Fibroblast of villous mesenchyme (primary cell): Measurements from ENCODE around the gene SRSF8. TPM values are rescaled to one million over a fixed set of nuclear protein-coding genes. Genes with fewer than 3 reads are reported as not detected.

Experiments
- DNase-seq: peaks from one replicate; pipeline ENCODE4 v3.0.0-alpha.2; 2010; ENCODE audit warnings: low read depth
- H3K4me3 ChIP-seq: 2 replicates; pipeline ENCODE4 v1.5.1; 2011; ENCODE audit warnings: low read depth, mild to moderate bottlenecking, low read length
- total RNA-seq: library from RNA; depleted of rRNA; stranded (reverse); fragments of >200 nt; gene quantifications from 2 replicates; pipeline ENCODE4 v1.2.3, GENCODE V29; 2012
- TF ChIP-seq, protein P1 (sequence below): IDR thresholded peaks from 2 replicates; pipeline ENCODE4 v1.5.1; 2012; ENCODE audit warnings: low read depth, mild to moderate bottlenecking, low read length; ENCODE audit not compliant: insufficient read depth

SRSF8 gene
- total RNA-seq, 1 donor: 19.0 TPM

DNA sequence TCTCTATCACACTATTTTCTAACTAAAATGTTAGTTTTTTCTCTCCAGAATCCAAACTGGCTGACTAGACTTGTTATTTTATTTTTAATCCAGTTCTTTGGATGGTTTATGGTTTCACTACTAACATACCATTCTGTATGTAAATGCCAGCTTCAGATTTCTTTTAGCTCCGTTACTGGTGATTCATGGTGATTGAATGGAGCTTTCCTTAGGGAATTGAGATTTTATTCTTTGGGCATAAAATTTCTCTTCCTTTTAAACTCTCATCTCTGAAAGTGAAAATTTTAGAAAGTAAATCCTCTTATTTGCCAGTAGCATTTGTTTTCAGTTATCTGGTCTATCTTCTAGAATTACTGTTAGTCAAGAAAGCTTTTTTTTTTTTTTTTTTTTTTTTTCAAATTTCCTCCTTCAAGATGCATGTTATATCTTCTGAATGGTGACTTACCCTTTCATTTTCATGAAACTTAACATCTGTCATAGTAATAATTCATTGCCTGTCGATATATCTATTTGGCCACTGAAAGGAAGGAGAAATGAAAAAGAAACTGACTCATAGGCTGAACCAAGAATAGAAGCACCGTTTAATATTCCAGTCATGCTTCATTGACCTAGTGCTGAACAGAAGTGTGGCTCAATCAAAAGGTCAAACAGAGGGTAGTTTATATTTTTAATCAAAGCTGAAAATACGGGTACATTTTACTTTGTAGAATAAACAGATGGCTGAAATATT lies 29.3 kb downstream of the SRSF8 start:
- DNase-seq: peak; percentile 22
- H3K4me3 ChIP-seq: no peak overlapping the region
- TF ChIP-seq, protein P1, sequence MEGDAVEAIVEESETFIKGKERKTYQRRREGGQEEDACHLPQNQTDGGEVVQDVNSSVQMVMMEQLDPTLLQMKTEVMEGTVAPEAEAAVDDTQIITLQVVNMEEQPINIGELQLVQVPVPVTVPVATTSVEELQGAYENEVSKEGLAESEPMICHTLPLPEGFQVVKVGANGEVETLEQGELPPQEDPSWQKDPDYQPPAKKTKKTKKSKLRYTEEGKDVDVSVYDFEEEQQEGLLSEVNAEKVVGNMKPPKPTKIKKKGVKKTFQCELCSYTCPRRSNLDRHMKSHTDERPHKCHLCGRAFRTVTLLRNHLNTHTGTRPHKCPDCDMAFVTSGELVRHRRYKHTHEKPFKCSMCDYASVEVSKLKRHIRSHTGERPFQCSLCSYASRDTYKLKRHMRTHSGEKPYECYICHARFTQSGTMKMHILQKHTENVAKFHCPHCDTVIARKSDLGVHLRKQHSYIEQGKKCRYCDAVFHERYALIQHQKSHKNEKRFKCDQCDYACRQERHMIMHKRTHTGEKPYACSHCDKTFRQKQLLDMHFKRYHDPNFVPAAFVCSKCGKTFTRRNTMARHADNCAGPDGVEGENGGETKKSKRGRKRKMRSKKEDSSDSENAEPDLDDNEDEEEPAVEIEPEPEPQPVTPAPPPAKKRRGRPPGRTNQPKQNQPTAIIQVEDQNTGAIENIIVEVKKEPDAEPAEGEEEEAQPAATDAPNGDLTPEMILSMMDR: no peak

DNA sequence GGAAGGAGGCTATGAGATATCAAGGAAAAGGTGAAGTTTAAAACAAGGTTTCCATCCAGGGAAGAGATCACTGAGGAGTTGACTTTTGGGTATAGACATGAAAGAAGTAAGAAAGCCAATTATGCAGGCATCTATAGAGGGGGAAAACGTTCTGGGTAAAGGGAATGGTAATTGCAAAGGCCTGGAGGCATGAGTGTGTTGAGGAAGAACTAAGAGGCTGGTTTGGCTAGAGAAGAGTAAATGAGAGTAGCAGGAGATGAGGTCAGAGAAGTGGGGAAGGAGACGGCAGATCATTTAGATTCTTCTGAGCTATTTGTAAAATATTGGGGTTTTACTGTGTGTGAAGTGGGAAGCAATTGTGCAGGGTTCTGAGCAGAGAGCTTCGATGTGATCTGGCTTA lies 30.5 kb downstream of the SRSF8 start:
- H3K4me3 ChIP-seq: no peak overlapping the region
- TF ChIP-seq, protein P1: no peak
- no peak for DNase-seq

DNA sequence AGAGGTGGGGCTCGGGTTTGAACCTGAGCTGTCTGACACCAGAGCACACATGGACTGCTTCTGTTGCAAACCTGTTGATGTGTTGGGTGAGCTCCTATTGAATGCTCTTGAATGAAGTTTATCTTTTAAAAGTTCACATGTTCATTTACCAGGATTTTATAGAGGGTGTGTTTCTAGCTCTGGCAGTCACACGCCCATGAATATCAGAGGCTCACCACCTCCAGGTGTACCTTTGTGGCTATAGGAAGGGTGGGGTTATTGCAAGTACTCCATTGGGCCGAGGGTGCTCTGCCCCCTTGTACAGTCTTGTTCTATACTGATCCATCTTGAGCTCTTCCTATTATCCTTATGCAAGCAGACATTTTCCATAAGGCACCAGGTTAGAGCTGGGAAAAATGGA lies 32.1 kb downstream of the SRSF8 start:
- TF ChIP-seq, protein P1: no peak
- H3K4me3 ChIP-seq: no peak overlapping the region
- no peak for DNase-seq

DNA sequence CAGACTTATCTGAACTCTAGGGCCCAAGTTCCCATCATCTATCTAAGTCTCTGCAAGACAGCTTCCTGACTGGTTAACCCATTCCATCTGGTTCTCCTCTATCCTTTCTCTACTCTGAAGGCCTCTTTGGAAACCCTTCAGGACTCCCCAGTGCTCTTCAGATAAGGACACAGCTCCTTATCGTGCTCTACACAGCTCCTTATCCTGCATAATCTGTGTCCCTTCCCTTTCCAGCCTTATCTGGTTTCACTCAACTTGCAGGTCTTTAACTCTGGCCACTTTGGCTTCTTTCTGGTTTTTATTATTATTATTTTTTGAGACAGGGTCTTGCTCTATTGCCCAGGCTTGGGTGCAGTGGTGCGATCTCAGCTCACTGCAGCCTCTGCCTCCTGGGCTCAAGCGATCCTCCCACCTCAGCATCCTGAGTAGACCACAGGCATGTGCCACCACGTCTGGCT lies 33.5 kb downstream of the SRSF8 start:
- no peak overlapping the region for H3K4me3 ChIP-seq
- DNase-seq: no peak
- TF ChIP-seq, protein P1: no peak

DNA sequence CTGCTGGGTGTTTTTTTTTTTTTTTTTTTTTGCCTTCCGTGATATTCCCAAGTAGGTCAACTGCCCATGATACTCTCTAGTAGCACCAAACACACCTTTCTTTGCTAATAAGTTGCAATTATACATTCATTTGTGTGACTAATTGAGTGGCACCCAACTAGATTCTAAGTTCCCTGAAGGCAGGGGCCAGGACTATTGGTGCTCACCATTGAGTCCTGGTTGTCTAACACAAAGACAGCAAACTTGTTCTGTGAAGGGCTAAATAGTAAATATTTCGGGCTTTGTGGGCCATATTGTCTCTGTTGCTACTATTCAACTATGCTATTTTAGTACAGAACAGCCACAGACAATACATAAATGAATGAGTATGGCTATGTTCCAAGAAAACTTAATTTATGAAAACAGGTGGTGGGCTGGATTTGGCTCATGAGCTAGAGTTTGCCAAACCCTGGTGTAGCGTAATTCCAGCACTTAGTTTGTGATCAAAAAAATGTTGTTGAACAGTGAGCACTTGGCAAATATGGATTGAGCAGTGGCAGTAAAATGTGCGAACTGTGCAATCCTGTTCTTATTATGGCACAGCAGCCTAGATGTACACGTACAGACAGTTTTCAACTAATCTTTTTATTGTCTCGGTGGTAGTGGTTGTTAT lies 34.3 kb downstream of the SRSF8 start:
- TF ChIP-seq, protein P1: no peak
- no peak overlapping the region for H3K4me3 ChIP-seq
- DNase-seq: no peak

- no peak for DNase-seq
- H3K4me3 ChIP-seq: no peak overlapping the region
- TF ChIP-seq, protein P1: no peak
Observed at GRCh38 chr11:95101935-95102334, 35.2 kb downstream of the SRSF8 start.
